Mononuclear cell (primary cell): ENCODE measurements around the gene KRT15. TPM values are rescaled to one million over a fixed set of nuclear protein-coding genes. Genes with fewer than 3 reads are reported as not detected.

Source experiments
- H3K27me3 ChIP-seq: 2 replicates; pipeline ENCODE4 v1.6.0; 2011; ENCODE audit warnings: low read length, control low read depth; ENCODE audit not compliant: insufficient read depth
- H3K4me1 ChIP-seq: 2 replicates; pipeline ENCODE4 v1.5.1; 2011; ENCODE audit warnings: mild to moderate bottlenecking, low read length, control low read depth; ENCODE audit not compliant: insufficient read depth
- H3K4me3 ChIP-seq: 2 replicates; pipeline ENCODE4 v1.5.1; 2011; ENCODE audit warnings: mild to moderate bottlenecking, low read length, moderate library complexity
- H3K9me3 ChIP-seq: 2 replicates; pipeline ENCODE4 v1.5.1; 2011; ENCODE audit warnings: low read depth, mild to moderate bottlenecking, control low read depth, low read length
- total RNA-seq: library from RNA; depleted of rRNA; stranded (reverse); fragments of >200 nt; gene quantifications from one replicate; pipeline ENCODE4 v1.2.3, GENCODE V29; 2012

Gene KRT15
- total RNA-seq, 1 donor = not detected

DNA sequence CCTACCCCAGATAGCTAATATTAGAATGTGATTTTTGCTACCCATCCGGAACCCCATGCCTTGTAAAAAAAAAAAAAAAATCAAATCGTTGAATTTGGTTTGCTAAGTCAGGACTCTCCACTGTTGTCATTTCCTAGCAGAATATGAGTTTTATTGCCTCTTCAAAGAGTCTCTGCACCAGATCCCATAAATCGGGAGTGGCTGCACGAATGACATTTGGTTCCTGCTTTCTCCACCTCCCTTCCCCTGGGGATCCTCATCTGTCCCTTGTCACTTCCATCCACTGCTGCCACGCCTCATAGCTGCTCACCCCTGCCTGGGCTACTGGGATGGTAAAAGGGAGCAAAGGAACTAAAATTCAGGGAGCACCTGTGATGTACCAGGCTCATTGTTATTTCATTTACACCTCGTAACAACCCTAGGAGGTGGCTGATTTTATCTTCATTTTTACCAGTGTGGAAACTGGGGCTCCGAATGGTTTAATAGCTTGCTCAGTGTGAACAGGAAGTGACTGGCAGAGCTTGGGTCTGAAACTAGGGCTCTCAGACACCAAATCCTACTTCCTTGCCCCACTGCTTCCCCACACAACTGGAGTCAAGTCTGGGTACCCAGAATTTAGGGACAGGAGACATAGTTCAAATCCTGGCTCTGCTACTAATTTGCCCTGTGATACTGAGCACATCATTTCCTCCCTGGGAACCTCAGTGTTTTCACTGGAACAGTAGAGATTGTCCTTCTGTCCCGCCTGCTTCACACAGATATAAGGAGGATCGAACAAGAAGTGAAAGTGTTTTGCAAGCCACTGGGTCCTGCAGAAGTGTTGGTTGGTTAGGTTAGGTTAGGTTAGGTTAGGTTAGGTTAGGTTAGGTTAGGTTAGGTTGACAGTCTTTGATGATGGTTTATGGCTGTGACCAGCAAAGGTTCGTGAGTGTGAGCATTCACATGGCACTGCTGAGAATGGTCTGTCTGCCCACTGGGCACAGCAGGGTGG, 28.4 kb downstream of the KRT15 start:
- Histone ChIP-seq H3K27me3 (no peaks in the 10 kb centered on the region), H3K4me3 (no peak overlapping the region), H3K9me3 (no peaks in the 10 kb centered on the region), H3K4me1 (peaks cover 44% of the 10 kb centered on the region)

DNA sequence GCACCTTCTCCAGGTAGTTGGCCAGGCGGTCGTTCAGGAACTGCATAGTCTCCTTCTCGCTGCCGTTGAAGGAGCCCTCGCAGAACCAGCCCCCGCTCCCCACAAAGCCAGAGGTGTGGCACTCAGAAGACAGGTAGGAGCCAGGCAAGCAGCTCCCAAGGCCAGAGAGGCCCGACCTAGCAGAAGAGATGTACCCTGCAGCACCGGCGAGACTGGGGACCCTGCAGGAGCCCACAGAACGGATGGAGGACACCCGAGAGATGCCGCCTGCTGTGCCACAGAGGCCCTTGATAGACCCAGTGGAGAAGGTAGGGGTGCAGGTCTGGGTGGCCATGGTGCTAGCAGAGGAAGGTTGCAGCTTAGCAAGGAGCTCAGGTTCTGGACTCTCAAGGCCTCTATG, 29.2 kb downstream of the KRT15 start, which contains the start of gene KRT36:
Gene KRT36 (minus strand): TSS at position 380 of the 400 bp plus-strand sequence. CDS start 46 bp downstream, at position 334.
- Histone ChIP-seq H3K4me3 (no peak within 1 kb of the TSS), H3K27me3 (no peaks in the 10 kb centered on the region), H3K9me3 (no peaks in the 10 kb centered on the region), H3K4me1 (peaks cover 44% of the 10 kb centered on the region)

DNA sequence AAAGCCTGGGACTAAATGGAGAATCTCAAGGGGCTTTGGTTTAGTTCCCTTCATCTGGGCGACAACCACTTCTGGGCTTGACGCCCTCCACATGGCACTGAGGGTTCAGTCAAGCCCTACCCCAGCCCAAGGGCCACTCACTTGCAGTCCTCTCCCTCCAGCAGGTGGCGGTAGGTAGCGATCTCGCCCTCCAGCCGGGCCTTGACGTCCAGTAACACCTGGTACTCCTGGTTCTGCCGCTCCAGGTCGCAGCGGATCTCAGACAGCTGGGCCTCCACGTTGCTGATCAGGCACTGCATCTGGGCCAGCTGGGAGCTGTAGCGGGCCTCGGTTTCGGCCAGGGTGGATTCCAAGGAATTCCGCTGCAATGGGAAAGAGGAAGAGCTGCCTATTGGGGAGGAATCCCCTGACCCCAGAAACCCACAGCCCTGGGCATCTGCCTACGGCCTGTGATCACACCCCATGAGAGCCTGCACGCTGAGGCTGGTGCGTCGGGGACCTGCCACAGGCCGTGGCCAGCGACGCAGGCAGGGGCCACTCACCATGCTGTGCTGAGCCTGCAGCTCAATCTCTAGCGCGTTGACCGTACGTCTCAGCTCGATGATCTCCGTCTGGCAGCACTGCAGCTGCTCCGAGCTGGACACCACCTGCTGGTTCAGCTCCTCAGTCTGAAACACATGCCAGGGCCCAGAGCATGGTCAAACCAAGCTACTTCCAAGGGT, 31.7 kb downstream of the KRT15 start:
- Histone ChIP-seq H3K9me3 (no peaks in the 10 kb centered on the region), H3K4me3 (no peak overlapping the region), H3K27me3 (no peaks in the 10 kb centered on the region), H3K4me1 (peaks cover 28% of the 10 kb centered on the region)

DNA sequence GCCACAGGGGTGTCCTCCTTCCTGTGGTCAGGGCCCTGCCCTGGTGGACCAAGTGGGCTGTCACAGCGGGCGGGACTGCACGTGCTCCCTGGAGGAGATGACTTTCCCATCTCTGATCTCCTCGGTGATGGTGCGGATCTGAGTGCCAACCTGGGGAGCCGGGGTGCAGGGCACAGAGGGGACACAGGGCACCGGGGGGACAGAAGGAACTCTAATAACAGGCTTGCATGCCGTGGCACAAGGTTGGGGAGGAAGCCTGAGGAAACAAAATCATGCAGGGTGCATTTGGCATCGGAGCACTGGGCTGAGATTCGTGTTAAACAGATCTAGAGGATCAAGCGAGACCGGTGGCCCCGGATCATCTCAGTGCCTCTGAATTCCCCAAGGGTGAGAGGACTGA, 32.4 kb downstream of the KRT15 start:
- H3K4me3 ChIP-seq = no peak overlapping the region
- H3K4me1 ChIP-seq = peaks cover 23% of the 10 kb centered on the region
- H3K27me3 ChIP-seq = no peaks in the 10 kb centered on the region
- H3K9me3 ChIP-seq = no peaks in the 10 kb centered on the region

DNA sequence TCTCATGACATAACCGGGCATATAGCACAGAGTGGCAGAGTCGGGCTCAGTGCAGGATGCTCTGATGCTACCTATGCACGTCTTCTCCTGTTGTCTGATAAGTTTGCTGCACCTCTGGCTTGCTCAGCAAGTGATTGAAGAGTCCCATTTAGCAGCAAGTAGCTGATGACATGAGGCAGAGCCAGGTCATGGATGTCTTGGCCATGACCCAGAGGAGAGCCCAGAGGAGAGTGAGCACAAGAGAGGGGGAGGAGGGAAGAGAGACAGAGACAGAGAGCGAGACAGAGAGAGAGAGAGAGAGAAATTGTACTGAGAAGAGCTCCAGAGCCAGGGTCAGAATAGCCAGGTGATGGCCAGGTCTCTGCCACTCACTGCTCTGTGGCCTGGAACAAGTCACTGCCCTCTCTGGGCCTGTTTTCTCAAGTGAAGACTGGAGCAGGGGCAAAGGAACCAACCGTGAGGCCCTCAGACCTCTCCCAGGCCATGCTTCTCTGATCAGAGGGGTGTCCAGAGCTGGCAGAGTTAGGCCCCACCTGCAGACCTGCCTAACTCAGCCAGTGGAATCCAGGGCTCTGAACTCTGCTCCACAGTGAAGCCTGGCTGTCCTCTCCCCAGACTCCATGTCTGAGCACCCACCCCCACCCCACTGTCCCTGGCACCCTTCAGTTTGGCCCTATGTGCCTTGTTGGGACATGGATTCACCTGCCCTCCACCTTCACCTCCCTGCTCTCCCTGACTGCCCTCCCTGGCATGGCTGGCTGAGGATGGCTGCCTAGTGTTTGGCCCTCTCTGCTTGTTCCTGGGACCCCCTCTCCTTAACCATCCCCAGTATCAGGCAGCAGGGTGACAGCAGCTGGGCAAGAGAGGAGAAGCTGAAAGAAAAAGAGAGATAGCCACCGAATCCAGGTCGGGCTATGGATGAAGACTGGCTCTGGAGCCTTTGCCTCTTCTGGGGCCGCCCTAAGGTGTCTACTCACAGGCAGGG, 33.5 kb downstream of the KRT15 start:
- H3K4me1 ChIP-seq = peaks cover 13% of the 10 kb centered on the region
- no peaks in the 10 kb centered on the region for H3K27me3 ChIP-seq
- H3K9me3 ChIP-seq = no peaks in the 10 kb centered on the region
- no peak overlapping the region for H3K4me3 ChIP-seq

DNA sequence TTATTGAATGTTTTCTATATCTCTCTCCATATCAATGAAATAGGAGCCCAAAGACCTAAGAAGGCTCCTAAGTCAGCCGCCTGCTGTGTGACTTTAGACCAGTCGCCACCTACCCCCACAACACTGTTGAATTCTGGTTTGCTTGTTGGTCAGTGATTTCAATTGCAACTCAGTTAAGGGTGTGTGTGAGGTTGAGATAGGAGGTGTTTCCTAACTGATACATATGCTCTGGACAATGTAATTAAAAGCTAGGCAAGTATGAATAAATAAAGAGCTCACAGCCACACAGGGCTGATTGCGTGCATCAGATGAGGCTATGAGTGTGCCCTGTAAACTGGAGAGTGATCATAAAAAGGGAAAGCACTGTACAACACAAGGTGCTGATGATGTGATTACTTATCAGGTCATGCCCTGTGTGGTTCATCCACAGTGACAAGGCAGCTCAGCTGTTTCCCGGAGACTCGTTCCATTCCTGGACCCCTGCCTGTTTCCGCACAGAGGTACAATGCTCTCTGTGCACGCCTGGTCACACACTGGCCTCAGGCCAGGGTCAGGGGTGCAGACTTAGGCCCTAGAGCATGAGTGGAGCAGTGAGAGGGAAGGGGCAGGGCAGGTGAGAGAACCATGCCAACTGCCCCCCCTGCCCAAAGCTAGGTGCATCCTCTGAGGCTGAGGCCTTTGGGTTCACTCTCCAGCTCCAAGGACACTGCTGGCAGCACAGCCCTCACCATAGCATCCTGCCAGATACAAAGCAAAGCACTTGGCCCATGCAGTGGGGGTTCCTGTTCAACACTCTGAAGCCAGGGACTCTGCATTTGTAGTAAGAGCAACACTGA, 34.5 kb downstream of the KRT15 start:
- H3K27me3 ChIP-seq = no peaks in the 10 kb centered on the region
- H3K9me3 ChIP-seq = no peaks in the 10 kb centered on the region
- peaks cover 7% of the 10 kb centered on the region for H3K4me1 ChIP-seq
- no peak overlapping the region for H3K4me3 ChIP-seq

DNA sequence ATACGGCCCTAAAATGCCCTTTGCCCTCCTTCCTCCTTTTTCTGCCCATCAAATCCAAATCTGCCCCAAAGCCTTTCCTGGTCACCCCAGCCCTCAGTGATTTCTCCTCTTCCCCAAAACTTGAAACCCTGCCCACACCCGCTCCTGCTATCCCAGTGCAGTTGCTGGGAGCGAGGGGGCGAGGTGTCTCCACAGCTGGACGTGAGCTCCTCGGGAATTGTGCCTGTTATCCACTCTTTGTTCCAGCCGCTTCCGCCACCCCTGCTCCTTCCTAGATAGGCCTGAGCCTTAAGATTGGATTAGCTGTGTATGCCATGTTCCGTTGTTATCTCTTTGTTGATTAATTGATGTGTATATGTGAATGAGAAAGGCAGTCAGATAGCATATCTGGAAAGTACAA, 35.2 kb downstream of the KRT15 start:
- Histone ChIP-seq H3K4me1 (peaks cover 5% of the 10 kb centered on the region), H3K4me3 (no peak overlapping the region), H3K9me3 (no peaks in the 10 kb centered on the region), H3K27me3 (no peaks in the 10 kb centered on the region)

DNA sequence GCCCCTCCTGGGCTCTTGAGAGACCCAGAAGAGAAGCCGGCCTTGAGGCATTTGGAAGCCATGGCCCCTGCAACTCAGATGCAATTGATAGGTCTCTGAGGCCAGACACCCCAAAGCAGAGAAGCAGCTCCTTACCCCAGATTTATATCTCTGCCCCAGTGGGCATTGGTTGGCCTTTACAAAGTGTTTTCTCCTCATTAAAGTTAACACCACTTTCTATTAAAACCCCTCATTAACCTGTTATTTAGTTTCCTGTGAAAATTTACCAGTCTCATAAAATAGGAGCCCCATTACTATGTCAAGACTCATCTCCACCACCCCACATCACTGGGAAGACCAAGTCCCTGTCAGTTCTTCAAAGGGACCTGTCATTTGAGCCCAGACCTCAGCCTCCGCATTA, 37.7 kb downstream of the KRT15 start, which contains the start of gene KRT35:
Gene KRT35 (minus strand): TSS at position 116 of the 400 bp plus-strand sequence. CDS start 54 bp downstream, at position 62.
- Histone ChIP-seq H3K4me3 (no peak within 1 kb of the TSS), H3K4me1 (peaks cover 5% of the 10 kb centered on the region), H3K9me3 (no peaks in the 10 kb centered on the region), H3K27me3 (no peaks in the 10 kb centered on the region)

DNA sequence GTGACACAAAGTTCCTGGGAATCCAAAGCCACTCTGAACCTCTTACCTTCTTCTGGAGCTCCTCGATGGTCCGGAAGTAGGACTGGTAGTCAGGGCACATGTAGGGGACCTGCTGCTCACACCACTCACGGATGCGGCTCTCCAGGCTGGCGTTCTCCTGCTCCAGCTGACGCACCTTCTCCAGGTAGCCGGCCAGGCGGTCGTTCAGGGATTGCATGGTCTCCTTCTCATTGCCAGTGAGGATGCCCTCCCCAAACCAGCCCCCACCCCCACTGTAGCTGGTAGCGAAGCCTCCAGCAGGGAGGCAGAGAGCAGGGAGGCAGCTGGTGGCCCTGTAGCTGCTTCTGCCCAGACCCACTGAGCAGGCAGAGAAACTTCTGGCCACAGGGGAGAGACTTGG, 38.1 kb downstream of the KRT15 start:
- H3K9me3 ChIP-seq = no peaks in the 10 kb centered on the region
- H3K4me1 ChIP-seq = peaks cover 5% of the 10 kb centered on the region
- H3K27me3 ChIP-seq = no peaks in the 10 kb centered on the region
- no peak overlapping the region for H3K4me3 ChIP-seq

DNA sequence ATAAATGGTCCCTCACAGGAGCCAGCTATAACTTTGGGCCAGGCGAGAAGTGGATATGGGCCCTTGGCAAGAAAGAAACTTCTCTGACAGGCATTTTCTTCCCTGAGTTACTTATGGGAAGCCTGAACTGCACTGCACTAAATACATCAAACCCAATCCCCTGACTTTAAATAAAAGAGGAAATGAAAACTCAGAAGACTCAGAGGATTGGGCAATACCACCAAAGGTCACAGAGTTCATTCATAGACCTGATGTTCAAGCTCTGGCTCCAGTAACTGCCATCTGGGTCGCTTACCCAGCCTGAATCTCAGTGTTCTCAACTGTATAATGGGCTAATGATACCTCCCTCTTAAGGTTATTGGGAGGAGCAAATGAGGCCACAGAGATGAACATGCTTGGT, 38.6 kb downstream of the KRT15 start:
- H3K4me3 ChIP-seq = no peak overlapping the region
- no peaks in the 10 kb centered on the region for H3K27me3 ChIP-seq
- no peaks in the 10 kb centered on the region for H3K9me3 ChIP-seq
- peaks cover 5% of the 10 kb centered on the region for H3K4me1 ChIP-seq

DNA sequence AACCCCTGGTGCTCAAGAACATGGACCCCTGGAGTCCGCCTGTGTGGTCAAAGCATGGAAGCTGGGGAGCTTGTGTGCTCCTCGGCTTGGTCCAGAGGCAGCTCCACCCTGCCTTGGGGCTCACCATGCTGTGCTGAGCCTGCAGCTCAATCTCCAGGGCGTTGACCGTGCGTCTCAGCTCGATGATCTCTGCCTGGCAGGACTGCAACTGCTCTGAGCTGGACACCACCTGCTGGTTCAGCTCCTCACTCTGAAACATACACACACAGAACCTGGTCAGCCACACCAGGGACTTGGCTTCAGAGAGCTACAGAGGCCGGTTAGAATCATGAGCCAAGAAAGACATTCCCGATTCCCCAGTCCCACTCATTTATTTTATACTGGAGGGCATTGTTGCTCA, 40.5 kb downstream of the KRT15 start:
- no peaks in the 10 kb centered on the region for H3K9me3 ChIP-seq
- no peak overlapping the region for H3K4me3 ChIP-seq
- H3K4me1 ChIP-seq = peaks cover 5% of the 10 kb centered on the region
- no peaks in the 10 kb centered on the region for H3K27me3 ChIP-seq

DNA sequence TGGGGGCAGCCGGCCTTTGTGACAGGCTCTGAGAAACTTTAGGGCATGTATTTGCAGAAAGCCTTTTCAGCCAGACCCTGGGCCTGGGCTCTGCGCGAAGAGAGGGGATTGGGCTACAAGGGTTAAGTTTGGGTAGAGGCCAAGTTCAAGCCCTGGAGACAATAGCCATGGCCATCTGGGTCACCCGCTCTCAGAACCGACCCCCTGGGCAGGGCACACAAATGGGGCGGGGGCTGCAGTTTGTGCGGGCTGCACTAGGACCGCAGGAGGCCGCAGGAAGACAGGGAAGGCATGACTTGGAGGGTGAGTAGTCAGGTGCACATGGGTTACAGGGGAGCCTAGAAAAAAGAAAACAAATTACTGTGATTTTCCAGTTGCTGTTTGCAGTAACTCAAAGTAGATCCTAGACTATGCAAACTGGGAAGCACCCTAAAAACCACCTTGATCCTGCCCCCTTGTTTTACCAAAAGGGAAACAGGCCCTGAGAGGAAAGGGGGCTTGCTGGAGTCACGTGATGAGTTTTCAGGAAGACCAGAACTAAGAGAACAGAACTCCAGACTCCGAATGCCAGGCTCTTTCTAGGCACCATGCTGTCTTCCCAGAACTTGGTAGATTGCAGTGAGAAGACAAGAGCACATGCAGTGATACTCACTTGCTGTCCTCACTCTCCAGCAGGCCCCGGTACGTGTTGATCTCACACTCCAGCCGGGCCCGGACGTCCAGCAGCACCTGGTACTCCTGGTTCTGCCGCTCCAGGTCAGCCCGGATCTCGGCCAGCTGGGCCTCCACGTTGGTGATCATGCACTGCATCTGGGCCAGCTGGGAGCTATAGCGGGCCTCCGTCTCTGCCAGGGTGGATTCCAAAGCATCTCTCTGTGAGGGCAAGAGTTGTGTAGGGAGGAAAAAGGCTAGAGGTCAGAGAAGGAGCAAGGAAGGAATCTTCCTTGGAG, 41.5 kb downstream of the KRT15 start:
- H3K27me3 ChIP-seq = no peaks in the 10 kb centered on the region
- H3K4me1 ChIP-seq = peaks cover 5% of the 10 kb centered on the region
- H3K9me3 ChIP-seq = no peaks in the 10 kb centered on the region
- H3K4me3 ChIP-seq = no peak overlapping the region

DNA sequence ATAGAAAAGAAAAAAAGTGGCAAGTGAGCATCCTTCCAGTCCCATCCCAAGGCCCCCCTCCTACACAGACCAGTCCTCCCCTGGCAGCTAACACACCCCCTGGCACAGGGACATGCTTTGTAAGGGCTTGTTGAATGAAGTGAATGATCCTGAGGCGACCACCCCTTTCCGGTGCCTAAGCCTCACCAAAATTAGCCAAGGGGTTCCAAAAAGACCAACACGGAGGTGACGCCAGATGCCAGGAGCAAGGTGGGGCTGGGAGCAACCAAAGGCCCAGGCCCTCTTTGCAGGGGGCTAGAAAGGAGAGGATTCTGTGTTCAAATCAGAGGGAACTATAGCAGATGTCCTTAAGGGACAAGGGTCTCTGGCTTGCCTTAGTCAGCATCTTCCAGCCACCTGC, 43.3 kb downstream of the KRT15 start:
- Histone ChIP-seq H3K9me3 (no peaks in the 10 kb centered on the region), H3K4me3 (no peak overlapping the region), H3K4me1 (peaks cover 5% of the 10 kb centered on the region), H3K27me3 (no peaks in the 10 kb centered on the region)
